OCI-LY1 (cell line): Measurements from ENCODE around the gene CFAP61.

ENCODE experiments used
- H2AFZ ChIP-seq: fragments of 200-600 bp; sonication (generic), shearing (Covaris generic); 2 replicates; pipeline ENCODE4 v1.6.0; 2014; ENCODE audit warnings: antibody characterized with exemption, mild to moderate bottlenecking, low read length
- H3F3A ChIP-seq: fragments of 200-600 bp; sonication (generic), shearing (Covaris generic); 2 replicates; pipeline ENCODE4 v1.6.0; 2014; ENCODE audit warnings: mild to moderate bottlenecking, antibody characterized with exemption, low read length, moderate library complexity; ENCODE audit not compliant: insufficient read depth
- H3K27ac ChIP-seq: fragments of 200-600 bp; sonication (generic); 2 replicates; pipeline ENCODE4 v1.5.1; 2014; ENCODE audit warnings: low read length, mixed run types, mild to moderate bottlenecking, low read depth; ENCODE audit not compliant: poor library complexity, severe bottlenecking
- H3K27me3 ChIP-seq: fragments of 200-600 bp; sonication (generic); 2 replicates; pipeline ENCODE4 v1.6.0; 2014; ENCODE audit warnings: antibody characterized with exemption, mild to moderate bottlenecking, low read length, moderate library complexity; ENCODE audit not compliant: insufficient read depth
- H3K36me3 ChIP-seq: fragments of 200-600 bp; sonication (generic); 2 replicates; pipeline ENCODE4 v1.6.1; 2014; ENCODE audit warnings: mild to moderate bottlenecking, antibody characterized with exemption, low read length, moderate library complexity, mixed read lengths; ENCODE audit not compliant: insufficient read depth
- H3K4me1 ChIP-seq: fragments of 200-600 bp; sonication (generic); 2 replicates; pipeline ENCODE4 v1.5.1; 2014; ENCODE audit warnings: mild to moderate bottlenecking, low read length, moderate library complexity; ENCODE audit not compliant: insufficient read depth, severe bottlenecking
- H3K4me2 ChIP-seq: fragments of 200-600 bp; sonication (generic), shearing (Covaris generic); 2 replicates; pipeline ENCODE4 v1.6.1; 2014; ENCODE audit warnings: low read length
- H3K4me3 ChIP-seq: fragments of 200-600 bp; sonication (generic); 2 replicates; pipeline ENCODE4 v1.5.1; 2014; ENCODE audit warnings: low read length, low read depth, mild to moderate bottlenecking, mixed read lengths; ENCODE audit not compliant: poor library complexity, severe bottlenecking
- H3K79me2 ChIP-seq: fragments of 200-600 bp; shearing (Covaris generic); 2 replicates; pipeline ENCODE4 v1.6.1; 2016; ENCODE audit warnings: mixed run types, low read length, mixed read lengths; ENCODE audit not compliant: insufficient read depth
- H3K9ac ChIP-seq: fragments of 200-600 bp; sonication (generic), shearing (Covaris generic); 2 replicates; pipeline ENCODE4 v1.6.1; 2014; ENCODE audit warnings: mild to moderate bottlenecking, low read length, mixed read lengths
- H3K9me2 ChIP-seq: fragments of 200-600 bp; sonication (generic), shearing (Covaris generic); 2 replicates; pipeline ENCODE4 v1.6.1; 2014; ENCODE audit warnings: low read depth, mild to moderate bottlenecking, low read length, mixed read lengths
- H3K9me3 ChIP-seq: fragments of 200-600 bp; shearing (Covaris generic); 2 replicates; pipeline ENCODE4 v1.6.1; 2014; ENCODE audit warnings: low read length, mixed read lengths
- H4K20me1 ChIP-seq: fragments of 200-600 bp; sonication (generic), shearing (Covaris generic); 2 replicates; pipeline ENCODE4 v1.6.0; 2016; ENCODE audit warnings: mild to moderate bottlenecking, low read length; ENCODE audit not compliant: insufficient read depth
- EZH2 ChIP-seq: fragments of 200-600 bp; sonication (generic), shearing (Covaris generic); IDR thresholded peaks from 2 replicates; pipeline ENCODE4 v1.8.0; 2017; ENCODE audit warnings: borderline replicate concordance, mixed run types, mild to moderate bottlenecking, antibody characterized with exemption, low read length, moderate library complexity, mixed read lengths
- TF ChIP-seq, protein P1 (sequence below): fragments of 200-600 bp; sonication (generic), shearing (Covaris generic); IDR thresholded peaks from 2 replicates; pipeline ENCODE4 v1.5.1; 2017; ENCODE audit warnings: mild to moderate bottlenecking, antibody characterized with exemption, low read length, moderate library complexity, mixed read lengths

The CFAP61 gene

GRCh38 chr20:20303320-20303719 lies 251.0 kb downstream of the CFAP61 start:
- H3K36me3 ChIP-seq = no peaks in the 10 kb centered on the region
- H3K27ac ChIP-seq = no peak overlapping the region
- no peaks in the 10 kb centered on the region for H3K27me3 ChIP-seq
- H3K9ac ChIP-seq = no peak overlapping the region
- no peaks in the 10 kb centered on the region for H3K79me2 ChIP-seq
- H3K9me3 ChIP-seq = no peaks in the 10 kb centered on the region
- no peak overlapping the region for H2AFZ ChIP-seq
- H3K9me2 ChIP-seq = no peaks in the 10 kb centered on the region
- H3K4me1 ChIP-seq = peaks cover 5% of the 10 kb centered on the region
- no peaks in the 10 kb centered on the region for H4K20me1 ChIP-seq
- H3F3A ChIP-seq = no peaks in the 10 kb centered on the region
- no peak overlapping the region for H3K4me2 ChIP-seq
- TF ChIP-seq, protein P1, sequence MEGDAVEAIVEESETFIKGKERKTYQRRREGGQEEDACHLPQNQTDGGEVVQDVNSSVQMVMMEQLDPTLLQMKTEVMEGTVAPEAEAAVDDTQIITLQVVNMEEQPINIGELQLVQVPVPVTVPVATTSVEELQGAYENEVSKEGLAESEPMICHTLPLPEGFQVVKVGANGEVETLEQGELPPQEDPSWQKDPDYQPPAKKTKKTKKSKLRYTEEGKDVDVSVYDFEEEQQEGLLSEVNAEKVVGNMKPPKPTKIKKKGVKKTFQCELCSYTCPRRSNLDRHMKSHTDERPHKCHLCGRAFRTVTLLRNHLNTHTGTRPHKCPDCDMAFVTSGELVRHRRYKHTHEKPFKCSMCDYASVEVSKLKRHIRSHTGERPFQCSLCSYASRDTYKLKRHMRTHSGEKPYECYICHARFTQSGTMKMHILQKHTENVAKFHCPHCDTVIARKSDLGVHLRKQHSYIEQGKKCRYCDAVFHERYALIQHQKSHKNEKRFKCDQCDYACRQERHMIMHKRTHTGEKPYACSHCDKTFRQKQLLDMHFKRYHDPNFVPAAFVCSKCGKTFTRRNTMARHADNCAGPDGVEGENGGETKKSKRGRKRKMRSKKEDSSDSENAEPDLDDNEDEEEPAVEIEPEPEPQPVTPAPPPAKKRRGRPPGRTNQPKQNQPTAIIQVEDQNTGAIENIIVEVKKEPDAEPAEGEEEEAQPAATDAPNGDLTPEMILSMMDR = no peak
- TF ChIP-seq EZH2 = no peak
- no peak overlapping the region for H3K4me3 ChIP-seq

DNA sequence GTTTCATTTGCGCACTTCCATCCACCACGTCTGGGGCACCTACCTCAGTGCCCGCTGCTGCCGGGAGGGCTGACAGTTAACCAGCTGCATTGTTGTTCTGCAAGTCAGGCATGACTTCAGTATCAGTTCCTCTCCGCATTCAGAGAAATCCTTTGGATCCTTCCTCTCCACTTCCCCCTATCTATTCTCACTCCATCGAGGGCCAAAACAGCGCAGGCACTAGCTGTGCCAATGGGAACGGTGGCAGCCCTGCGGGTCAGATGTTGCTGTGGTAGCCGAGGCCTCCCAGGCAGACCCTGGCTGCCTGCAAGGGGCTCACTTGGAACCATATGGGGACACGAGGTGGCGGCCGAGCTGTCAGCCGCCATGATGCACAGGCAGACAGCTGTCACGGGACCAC lies 251.4 kb downstream of the CFAP61 start:
- no peaks in the 10 kb centered on the region for H3F3A ChIP-seq
- no peaks in the 10 kb centered on the region for H3K79me2 ChIP-seq
- no peaks in the 10 kb centered on the region for H4K20me1 ChIP-seq
- no peaks in the 10 kb centered on the region for H3K27me3 ChIP-seq
- H3K4me3 ChIP-seq = no peak overlapping the region
- H3K9ac ChIP-seq = no peak overlapping the region
- H3K9me2 ChIP-seq = no peaks in the 10 kb centered on the region
- H3K36me3 ChIP-seq = no peaks in the 10 kb centered on the region
- peaks cover 5% of the 10 kb centered on the region for H3K4me1 ChIP-seq
- no peak overlapping the region for H2AFZ ChIP-seq
- H3K4me2 ChIP-seq = no peak overlapping the region
- no peak for TF ChIP-seq EZH2
- TF ChIP-seq, protein P1 = no peak
- H3K27ac ChIP-seq = no peak overlapping the region
- H3K9me3 ChIP-seq = no peaks in the 10 kb centered on the region

GRCh38 chr20:20304942-20305341 lies 252.6 kb downstream of the CFAP61 start:
- no peaks in the 10 kb centered on the region for H3K9me2 ChIP-seq
- TF ChIP-seq, protein P1 = no peak
- no peak for TF ChIP-seq EZH2
- no peaks in the 10 kb centered on the region for H3F3A ChIP-seq

More at GRCh38 chr20:20304942-20305341, 252.6 kb downstream of the CFAP61 start:
- Histone ChIP-seq H3K27ac (no peak overlapping the region), H3K4me1 (peaks cover 5% of the 10 kb centered on the region), H4K20me1 (no peaks in the 10 kb centered on the region), H3K9me3 (no peaks in the 10 kb centered on the region), H3K9ac (no peak overlapping the region), H3K36me3 (no peaks in the 10 kb centered on the region), H3K27me3 (no peaks in the 10 kb centered on the region), H3K79me2 (no peaks in the 10 kb centered on the region), H2AFZ (no peak overlapping the region), H3K4me3 (no peak overlapping the region), H3K4me2 (no peak overlapping the region)
